Measurements from ENCODE around the gene MMP14. TPM values are rescaled to one million over a fixed set of nuclear protein-coding genes. Genes with fewer than 3 reads are reported as not detected.

Gene MMP14
- total RNA-seq, 2 experiments from 2014 or later, result 2.6 to 2.9 TPM

DNA sequence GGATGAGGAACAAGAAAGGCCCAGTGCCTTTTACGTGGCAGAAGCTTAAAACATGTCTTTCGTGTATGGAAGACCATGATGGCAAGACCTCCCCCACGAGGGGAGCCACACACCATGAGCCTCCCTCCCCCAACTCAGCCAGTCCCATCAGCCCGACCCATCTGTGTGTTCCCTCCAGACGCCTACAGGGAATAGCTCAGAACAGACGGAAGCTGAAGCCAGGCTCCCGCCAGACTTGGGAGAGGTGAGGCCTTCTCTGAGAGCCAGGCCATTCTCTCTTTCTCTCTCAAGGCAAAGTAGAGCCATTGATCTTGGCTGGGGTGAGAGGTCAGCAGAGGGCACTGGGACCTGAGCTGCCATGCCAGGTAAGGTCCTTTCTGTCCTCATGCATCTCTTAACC is 56.1 kb downstream of the MMP14 start:
- H3K4me3 Mint-ChIP-seq, result no peak overlapping the region
- ATAC-seq (ENCODE audit: poor library complexity) (no peak), DNase-seq (no peak)
- no peak overlapping the region for H3K27ac ChIP-seq (ENCODE audit: low read depth in 1 of 2, low read length in 2 of 2)
- no peak overlapping the region for H3K4me3 ChIP-seq (ENCODE audit: low read length)
- H3K9me3 Mint-ChIP-seq, result no peaks in the 10 kb centered on the region
- peaks cover 24% of the 10 kb centered on the region for H3K4me1 Mint-ChIP-seq (ENCODE audit: low read depth)
- H3K36me3 ChIP-seq (ENCODE audit: insufficient read depth, low read length), result peaks cover 8% of the 10 kb centered on the region
- peaks cover 11% of the 10 kb centered on the region for H3K36me3 Mint-ChIP-seq (ENCODE audit: low read depth)
- no peak overlapping the region for H3K27ac Mint-ChIP-seq
- H3K27me3 Mint-ChIP-seq, result no peaks in the 10 kb centered on the region
- no peaks in the 10 kb centered on the region for H3K9me3 ChIP-seq (ENCODE audit: control insufficient read depth in 1 of 2, insufficient read depth in 1 of 2, low read length in 2 of 2)
- peaks cover 27% of the 10 kb centered on the region for H3K4me1 ChIP-seq (ENCODE audit: insufficient read depth, low read length)
- POLR2A ChIA-PET, result no interaction called here
- no peak for TF ChIP-seq CTCF (IDR thresholded peaks at IDR 0.05)
- no peaks in the 10 kb centered on the region for H3K27me3 ChIP-seq (ENCODE audit: control insufficient read depth in 1 of 2, insufficient read depth in 2 of 2, low read length in 2 of 2)
- CTCF ChIA-PET, result no interaction called here
- intact Hi-C loops (cut with DNase I, micrococcal nuclease), result no loop called here

GRCh38 chr14:22893706-22894105 is 57.3 kb downstream of the MMP14 start:
- no peaks in the 10 kb centered on the region for H3K9me3 ChIP-seq (ENCODE audit: control insufficient read depth in 1 of 2, insufficient read depth in 1 of 2, low read length in 2 of 2)
- TF ChIP-seq CTCF (IDR thresholded peaks at IDR 0.05), result no peak
- Mint-ChIP-seq H3K9me3 (no peaks in the 10 kb centered on the region), H3K36me3 (ENCODE audit: low read depth) (peaks cover 11% of the 10 kb centered on the region), H3K4me3 (no peak overlapping the region), H3K27me3 (no peaks in the 10 kb centered on the region), H3K4me1 (ENCODE audit: low read depth) (peaks cover 12% of the 10 kb centered on the region), H3K27ac (no peak overlapping the region)
- no peaks in the 10 kb centered on the region for H3K27me3 ChIP-seq (ENCODE audit: control insufficient read depth in 1 of 2, insufficient read depth in 2 of 2, low read length in 2 of 2)
- intact Hi-C loops (cut with DNase I, micrococcal nuclease), result no loop called here
- peaks cover 8% of the 10 kb centered on the region for H3K36me3 ChIP-seq (ENCODE audit: insufficient read depth, low read length)
- no peak overlapping the region for H3K27ac ChIP-seq (ENCODE audit: low read depth in 1 of 2, low read length in 2 of 2)
- ATAC-seq (ENCODE audit: poor library complexity) (no peak), DNase-seq (no peak)
- CTCF ChIA-PET, result interaction anchor here (1.1 kb wide), 2 partner anchors 21 to 41 kb away, joined by 3 read pairs; no protein-coding TSS in a partner anchor
- H3K4me1 ChIP-seq (ENCODE audit: insufficient read depth, low read length), result peaks cover 15% of the 10 kb centered on the region
- H3K4me3 ChIP-seq (ENCODE audit: low read length), result no peak overlapping the region
- POLR2A ChIA-PET, result interaction anchor here (0.7 to 1.0 kb wide), 2 partner anchors 10 to 65 kb away, joined by 3 read pairs; partner anchors contain the start of gene REM2

DNA sequence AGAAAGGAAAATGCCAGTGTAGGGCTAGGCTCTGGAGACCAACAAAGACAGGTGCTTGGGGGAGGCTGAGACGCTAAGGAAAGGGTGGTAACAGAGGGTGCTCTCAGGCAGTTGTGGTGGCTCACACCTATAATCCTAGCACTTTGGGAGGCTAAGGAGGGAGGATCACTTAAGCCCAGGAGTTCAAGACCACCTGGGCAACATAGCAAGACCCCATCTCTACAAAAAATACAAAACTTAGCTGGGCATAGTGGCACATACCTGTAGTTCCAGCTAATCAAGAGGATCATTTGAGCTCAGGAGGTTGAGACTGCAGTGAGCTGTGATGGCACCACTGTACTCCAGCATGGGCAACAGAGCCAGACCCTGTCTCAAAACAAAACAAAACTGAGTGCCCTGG is 59.0 kb downstream of the MMP14 start:
- no peak for TF ChIP-seq CTCF (IDR thresholded peaks at IDR 0.05)
- ChIA-PET CTCF (interaction anchor here (0.5 to 1.6 kb wide), 4 partner anchors 22 to 1546 kb away, joined by 3 to 8 read pairs (median 4); no protein-coding TSS in a partner anchor), POLR2A (interaction anchor here (0.6 to 2.1 kb wide), 6 partner anchors 9 to 483 kb away, joined by 3 to 11 read pairs (median 3); partner anchors contain the start of gene RBM23)
- DNase-seq (no peak), ATAC-seq (ENCODE audit: poor library complexity) (no peak)
- peaks cover 15% of the 10 kb centered on the region for H3K36me3 ChIP-seq (ENCODE audit: insufficient read depth, low read length)
- no peak overlapping the region for H3K4me3 ChIP-seq (ENCODE audit: low read length)
- peaks cover 10% of the 10 kb centered on the region for H3K36me3 Mint-ChIP-seq (ENCODE audit: low read depth)
- peaks cover 7% of the 10 kb centered on the region for H3K4me1 ChIP-seq (ENCODE audit: insufficient read depth, low read length)
- H3K27ac Mint-ChIP-seq, result no peak overlapping the region
- no peaks in the 10 kb centered on the region for H3K9me3 ChIP-seq (ENCODE audit: control insufficient read depth in 1 of 2, insufficient read depth in 1 of 2, low read length in 2 of 2)
- H3K4me1 Mint-ChIP-seq (ENCODE audit: low read depth), result peaks cover 5% of the 10 kb centered on the region
- H3K4me3 Mint-ChIP-seq, result no peak overlapping the region
- no peaks in the 10 kb centered on the region for H3K9me3 Mint-ChIP-seq
- no peaks in the 10 kb centered on the region for H3K27me3 ChIP-seq (ENCODE audit: control insufficient read depth in 1 of 2, insufficient read depth in 2 of 2, low read length in 2 of 2)
- no peak overlapping the region for H3K27ac ChIP-seq (ENCODE audit: low read depth in 1 of 2, low read length in 2 of 2)
- intact Hi-C loops (cut with DNase I, micrococcal nuclease), result loop anchor here in 1 of 2 experiments (5.0 kb wide), 1 partner anchor 243 kb away; no protein-coding TSS in a partner anchor
- H3K27me3 Mint-ChIP-seq, result no peaks in the 10 kb centered on the region
